ENCODE results near the gene MEIOSIN. TPM values are rescaled to one million over a fixed set of nuclear protein-coding genes. Genes with fewer than 3 reads are reported as not detected.

Gene MEIOSIN
- total and polyA plus RNA-seq, 12 donors: not detected

GRCh38 chr19:45785781-45786532 lies 52.7 kb downstream of the MEIOSIN start:
- Histone ChIP-seq H3K27me3 (peaks cover 0 to 94% (median 0%) of the 10 kb centered on the region in 7 donors), H3K36me3 (peaks cover 0 to 65% (median 25%) of the 10 kb centered on the region in 9 donors), H3K9me3 (no peaks in the 10 kb centered on the region), H3K4me3 (no peak overlapping the region), H3K4me1 (peaks cover 17 to 79% (median 47%) of the 10 kb centered on the region in 9 donors), H3K27ac (peak overlapping the region in 8 of 10 donors; percentile 79 to 96 (median 94))
- intact Hi-C loops (cut with DNase I): no loop called here
- DNase-seq (peak in 1 of 2 donors; percentile 24), ATAC-seq (no peak)
- 84 to 89% methylated on average over 57 of the region's 57 CpGs for WGBS, 2 donors
- TF ChIP-seq, protein P1, sequence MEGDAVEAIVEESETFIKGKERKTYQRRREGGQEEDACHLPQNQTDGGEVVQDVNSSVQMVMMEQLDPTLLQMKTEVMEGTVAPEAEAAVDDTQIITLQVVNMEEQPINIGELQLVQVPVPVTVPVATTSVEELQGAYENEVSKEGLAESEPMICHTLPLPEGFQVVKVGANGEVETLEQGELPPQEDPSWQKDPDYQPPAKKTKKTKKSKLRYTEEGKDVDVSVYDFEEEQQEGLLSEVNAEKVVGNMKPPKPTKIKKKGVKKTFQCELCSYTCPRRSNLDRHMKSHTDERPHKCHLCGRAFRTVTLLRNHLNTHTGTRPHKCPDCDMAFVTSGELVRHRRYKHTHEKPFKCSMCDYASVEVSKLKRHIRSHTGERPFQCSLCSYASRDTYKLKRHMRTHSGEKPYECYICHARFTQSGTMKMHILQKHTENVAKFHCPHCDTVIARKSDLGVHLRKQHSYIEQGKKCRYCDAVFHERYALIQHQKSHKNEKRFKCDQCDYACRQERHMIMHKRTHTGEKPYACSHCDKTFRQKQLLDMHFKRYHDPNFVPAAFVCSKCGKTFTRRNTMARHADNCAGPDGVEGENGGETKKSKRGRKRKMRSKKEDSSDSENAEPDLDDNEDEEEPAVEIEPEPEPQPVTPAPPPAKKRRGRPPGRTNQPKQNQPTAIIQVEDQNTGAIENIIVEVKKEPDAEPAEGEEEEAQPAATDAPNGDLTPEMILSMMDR (IDR thresholded peaks at IDR 0.05): no peak

GRCh38 chr19:45786533-45786894 lies 53.3 kb downstream of the MEIOSIN start:
- intact Hi-C loops (cut with DNase I): no loop called here
- WGBS, 2 donors: 88% methylated on average over 21 of the region's 21 CpGs

GRCh38 chr19:45789035-45789786 lies 56.0 kb downstream of the MEIOSIN start:
- WGBS, 2 donors: 70 to 77% methylated on average over 15 of the region's 15 CpGs
- peak in 4 of 8 donors; percentile 3 to 31 (median 15) for ATAC-seq
- Histone ChIP-seq H3K27ac (peak overlapping the region in 8 of 10 donors; percentile 1 to 53 (median 39)), H3K27me3 (peaks cover 0 to 76% (median 0%) of the 10 kb centered on the region in 7 donors), H3K4me1 (peaks cover 6 to 71% (median 48%) of the 10 kb centered on the region in 9 donors), H3K36me3 (peaks cover 0 to 65% (median 25%) of the 10 kb centered on the region in 9 donors), H3K9me3 (no peaks in the 10 kb centered on the region), H3K4me3 (no peak overlapping the region)
- intact Hi-C loops (cut with DNase I): no loop called here
- peak in 1 of 2 donors; percentile 33 for DNase-seq
- TF ChIP-seq, protein P1 (IDR thresholded peaks at IDR 0.05): no peak

More at GRCh38 chr19:45786533-45786894, 53.3 kb downstream of the MEIOSIN start:
- Histone ChIP-seq H3K27ac (peak overlapping the region in 4 of 10 donors; percentile 89 to 95 (median 94)), H3K9me3 (no peaks in the 10 kb centered on the region), H3K4me1 (peaks cover 15 to 79% (median 49%) of the 10 kb centered on the region in 9 donors), H3K4me3 (no peak overlapping the region), H3K27me3 (peaks cover 0 to 89% (median 0%) of the 10 kb centered on the region in 7 donors), H3K36me3 (peaks cover 0 to 65% (median 25%) of the 10 kb centered on the region in 9 donors)
- ATAC-seq (no peak), DNase-seq (no peak)
- TF ChIP-seq, protein P1 (IDR thresholded peaks at IDR 0.05): no peak

GRCh38 chr19:45790942-45791341 lies 57.7 kb downstream of the MEIOSIN start:
- ATAC-seq (no peak), DNase-seq (peak in 1 of 2 donors; percentile 27)
- Histone ChIP-seq H3K9me3 (no peaks in the 10 kb centered on the region), H3K4me1 (peaks cover 2 to 54% (median 30%) of the 10 kb centered on the region in 9 donors), H3K4me3 (peak overlapping the region in 2 of 10 donors; percentile 60 to 79), H3K36me3 (peaks cover 0 to 50% (median 19%) of the 10 kb centered on the region in 9 donors), H3K27ac (no peak overlapping the region), H3K27me3 (peaks cover 0 to 76% (median 0%) of the 10 kb centered on the region in 7 donors)
- intact Hi-C loops (cut with DNase I): no loop called here
- WGBS, 2 donors: 89% methylated on average over 8 of the region's 8 CpGs
- TF ChIP-seq, protein P1 (IDR thresholded peaks at IDR 0.05): no peak

Data from heart right ventricle (tissue), 16 donors.